GM12801 (cell line): ENCODE data around the gene PBX1.

Source experiments
- CTCF ChIP-seq: IDR thresholded peaks from one replicate; pipeline ENCODE4 v1.5.1; 2011; ENCODE audit warnings: control low read depth; ENCODE audit not compliant: insufficient read length; ENCODE audit errors: extremely low read depth

The PBX1 gene

DNA sequence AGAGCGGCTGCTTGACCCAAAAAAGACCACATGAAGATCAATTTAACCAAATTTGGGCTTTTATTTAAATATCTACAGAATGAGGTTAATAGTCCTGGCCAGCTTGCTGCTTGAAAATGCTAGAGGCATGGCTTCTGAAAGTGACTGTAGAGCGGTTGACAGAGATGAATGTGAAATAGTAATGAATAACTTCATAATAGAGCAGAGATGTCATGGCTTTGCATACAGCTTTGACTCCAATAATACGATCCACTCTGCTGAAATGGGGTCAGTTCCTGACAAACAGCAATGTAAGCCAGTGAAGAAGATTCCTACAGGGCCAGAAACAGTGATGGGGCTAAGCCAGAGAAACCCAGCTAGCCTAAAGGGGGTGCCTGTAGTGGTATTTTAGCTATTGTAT lies 183.8 kb downstream of the PBX1 start:
- no peak for TF ChIP-seq CTCF

GRCh38 chr1:164743976-164744375 lies 185.0 kb downstream of the PBX1 start:
- no peak for TF ChIP-seq CTCF

- no peak for TF ChIP-seq CTCF
Measured at GRCh38 chr1:164745736-164746135, 186.8 kb downstream of the PBX1 start.

- TF ChIP-seq CTCF: no peak
Measured at GRCh38 chr1:164746632-164747031, 187.6 kb downstream of the PBX1 start.

DNA sequence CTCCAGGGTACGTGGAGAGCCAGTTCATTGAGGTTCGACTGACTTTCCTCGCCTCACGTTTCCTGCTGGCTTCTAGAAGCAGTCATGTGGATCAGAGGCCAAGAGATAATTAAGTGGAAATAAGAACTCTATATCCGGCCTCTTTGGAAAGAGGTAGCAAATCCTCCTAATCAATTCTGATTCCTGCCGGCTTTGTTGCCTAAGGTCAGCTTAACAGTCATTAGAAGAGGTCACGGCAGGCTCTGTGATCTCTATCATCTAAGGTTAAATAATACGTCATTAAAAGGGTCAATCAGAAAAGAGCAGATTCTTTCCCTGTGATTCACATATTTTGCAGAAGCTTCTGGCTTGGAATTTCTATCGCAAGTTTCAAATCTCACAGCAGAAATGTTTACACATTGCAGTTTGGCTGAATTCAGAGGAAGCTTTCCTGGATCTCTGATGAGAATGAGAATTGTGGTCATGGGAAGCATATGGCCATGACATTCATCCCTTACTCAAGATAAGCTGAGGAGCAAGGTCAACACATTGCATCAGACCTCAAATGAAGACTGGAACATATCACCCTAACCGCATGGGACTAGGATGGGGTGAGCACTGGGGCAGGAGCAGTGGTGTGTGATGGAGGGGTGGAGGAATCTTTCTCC lies 189.4 kb downstream of the PBX1 start:
- TF ChIP-seq CTCF: no peak

DNA sequence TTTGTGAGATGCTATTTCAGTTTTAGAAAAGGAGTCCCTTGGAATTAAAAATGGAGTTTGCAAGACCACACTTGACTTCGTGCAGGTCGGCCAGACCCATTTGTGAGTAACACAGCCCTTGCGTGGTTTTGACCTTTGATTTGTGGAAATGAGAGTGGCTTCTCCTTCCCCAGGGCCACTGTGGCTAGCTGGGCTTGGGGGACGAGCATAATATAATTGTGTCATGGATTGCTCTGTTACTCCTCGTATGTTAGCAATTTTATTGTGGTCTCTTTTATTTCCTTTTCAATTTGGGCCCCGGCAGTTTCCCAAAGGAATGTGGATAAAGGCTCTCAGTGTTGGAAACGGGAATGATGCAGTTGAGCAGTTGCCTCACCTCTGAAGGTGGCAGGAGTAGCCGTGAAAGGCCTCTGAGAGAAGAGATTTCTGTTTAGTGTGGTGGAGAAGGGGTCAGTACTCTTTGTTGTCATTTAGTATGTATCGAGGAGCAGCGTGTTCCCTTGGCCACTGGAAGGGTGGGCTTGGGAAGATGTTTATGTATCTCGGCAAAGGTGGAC lies 194.6 kb downstream of the PBX1 start:
- no peak for TF ChIP-seq CTCF

- TF ChIP-seq CTCF: no peak
Measured at GRCh38 chr1:164754088-164754600, 195.2 kb downstream of the PBX1 start.
